ENCODE data around the gene LCE2D.

LCE2D gene

GRCh38 chr1:152699746-152700145, 36.6 kb downstream of the LCE2D start:
- DNase-seq = no peak

GRCh38 chr1:152707860-152708259, 44.7 kb downstream of the LCE2D start, which contains the start of gene LCE4A:
Gene LCE4A (plus strand): TSS chr1:152708160. CDS start chr1:152709076, 916 bp downstream.
- no peak for DNase-seq

Data from NCI-H1417 treated with DMSO at 0.1 percent for 48 hours (cell line).